H1 (cell line): ENCODE measurements around the gene TGFB2. TPM values are rescaled to one million over a fixed set of nuclear protein-coding genes. Genes with fewer than 3 reads are reported as not detected.

ENCODE experiments used
- CHD1 ChIP-seq: IDR thresholded peaks from 2 replicates; pipeline ENCODE4 v1.6.1; 2012; ENCODE audit warnings: low read depth, low read length, improper control_type of control experiment
- CTCF ChIP-seq, 3 experiments: IDR thresholded peaks; 1 replicate in 2 of 3; 2 replicates in 1 of 3; pipeline versions ENCODE4 v1.5.1 to v1.6.1; 2011; ENCODE audit warnings: low read length in 3 of 3, mild to moderate bottlenecking in 3 of 3, inconsistent platforms in 2 of 3, low read depth in 1 of 3, moderate library complexity in 1 of 3; ENCODE audit not compliant: insufficient read depth in 1 of 3; ENCODE audit errors: control extremely low read depth in 1 of 3
- GTF2F1 ChIP-seq: IDR thresholded peaks from 2 replicates; pipeline ENCODE4 v1.6.1; 2012; ENCODE audit warnings: low read depth, low read length, improper control_type of control experiment, borderline replicate concordance
- MAX ChIP-seq: IDR thresholded peaks from 2 replicates; pipeline ENCODE4 v1.6.1; 2012; ENCODE audit warnings: inconsistent platforms
- PHF8 ChIP-seq: fragments of 200-600 bp; sonication (generic); conservative IDR thresholded peaks from 2 replicates; pipeline ENCODE4 v1.7.1; 2012; ENCODE audit warnings: low read depth, mild to moderate bottlenecking, inconsistent platforms, low read length, moderate library complexity
- polyA plus RNA-seq, 7 experiments: library from polyadenylated mRNA; depleted of rRNA in 3 of 7; stranded (reverse) in 5 of 7; unstranded in 2 of 7; fragments of >200 nt in 5 of 7; fragments of 200-250 nt in 2 of 7; gene quantifications; 1 replicate in 5 of 7; 2 replicates in 1 of 7; 4 replicates in 1 of 7; pipeline versions ENCODE4 v1.2.1 to v1.2.3, GENCODE V29; 2011 to 2013; ENCODE audit warnings: missing spikeins in 2 of 7, mixed read lengths in 2 of 7
- total RNA-seq: library from RNA; stranded (reverse); fragmentation: NEBNext Ultra II Directional; extraction: Animal tissue kit (Norgen Biotek cat#: 25700); gene quantifications from 2 replicates; pipeline ENCODE4 v1.2.1, GENCODE V29; 2021
- TF ChIP-seq, protein P1 (sequence below): fragments of 300-600 bp; sonication (generic); IDR thresholded peaks from 2 replicates; pipeline ENCODE4 v1.7.1; 2012; ENCODE audit warnings: low read length, moderate library complexity, mild to moderate bottlenecking, inconsistent platforms; ENCODE audit not compliant: insufficient replicate concordance

The TGFB2 gene
- total and polyA plus RNA-seq, 2 of the 8 experiments (the other 6 are each of a cell fraction or from before 2014, with no cell fraction given) = 0.26 to 0.84 TPM

DNA sequence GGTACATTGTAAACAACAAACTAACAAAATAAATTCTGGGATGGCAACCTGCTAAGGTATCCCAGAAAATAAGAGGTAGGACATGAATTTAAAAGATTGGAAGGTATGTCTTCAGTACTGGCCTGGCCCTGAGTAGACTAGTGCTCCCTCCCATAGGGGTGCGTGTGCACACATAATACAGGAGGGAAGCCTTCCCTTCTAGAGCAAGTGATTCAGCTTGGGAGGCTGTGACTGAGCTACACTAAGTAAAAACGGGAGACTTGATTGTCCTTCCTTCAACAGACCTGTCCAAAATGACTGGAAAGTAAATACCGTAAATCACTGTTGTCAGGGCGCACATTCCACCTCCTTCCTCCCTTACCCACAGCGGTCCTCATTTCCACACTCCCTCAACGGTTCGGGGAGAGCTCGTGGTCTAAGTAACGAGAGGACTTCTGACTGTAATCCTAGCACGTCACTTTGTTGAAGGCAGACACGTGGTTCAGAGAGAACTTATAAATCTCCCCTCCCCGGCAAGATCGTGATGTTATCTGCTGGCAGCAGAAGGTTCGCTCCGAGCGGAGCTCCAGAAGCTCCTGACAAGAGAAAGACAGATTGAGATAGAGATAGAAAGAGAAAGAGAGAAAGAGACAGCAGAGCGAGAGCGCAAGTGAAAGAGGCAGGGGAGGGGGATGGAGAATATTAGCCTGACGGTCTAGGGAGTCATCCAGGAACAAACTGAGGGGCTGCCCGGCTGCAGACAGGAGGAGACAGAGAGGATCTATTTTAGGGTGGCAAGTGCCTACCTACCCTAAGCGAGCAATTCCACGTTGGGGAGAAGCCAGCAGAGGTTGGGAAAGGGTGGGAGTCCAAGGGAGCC lies at the start of gene TGFB2 (continued):
- TF ChIP-seq, protein P1, sequence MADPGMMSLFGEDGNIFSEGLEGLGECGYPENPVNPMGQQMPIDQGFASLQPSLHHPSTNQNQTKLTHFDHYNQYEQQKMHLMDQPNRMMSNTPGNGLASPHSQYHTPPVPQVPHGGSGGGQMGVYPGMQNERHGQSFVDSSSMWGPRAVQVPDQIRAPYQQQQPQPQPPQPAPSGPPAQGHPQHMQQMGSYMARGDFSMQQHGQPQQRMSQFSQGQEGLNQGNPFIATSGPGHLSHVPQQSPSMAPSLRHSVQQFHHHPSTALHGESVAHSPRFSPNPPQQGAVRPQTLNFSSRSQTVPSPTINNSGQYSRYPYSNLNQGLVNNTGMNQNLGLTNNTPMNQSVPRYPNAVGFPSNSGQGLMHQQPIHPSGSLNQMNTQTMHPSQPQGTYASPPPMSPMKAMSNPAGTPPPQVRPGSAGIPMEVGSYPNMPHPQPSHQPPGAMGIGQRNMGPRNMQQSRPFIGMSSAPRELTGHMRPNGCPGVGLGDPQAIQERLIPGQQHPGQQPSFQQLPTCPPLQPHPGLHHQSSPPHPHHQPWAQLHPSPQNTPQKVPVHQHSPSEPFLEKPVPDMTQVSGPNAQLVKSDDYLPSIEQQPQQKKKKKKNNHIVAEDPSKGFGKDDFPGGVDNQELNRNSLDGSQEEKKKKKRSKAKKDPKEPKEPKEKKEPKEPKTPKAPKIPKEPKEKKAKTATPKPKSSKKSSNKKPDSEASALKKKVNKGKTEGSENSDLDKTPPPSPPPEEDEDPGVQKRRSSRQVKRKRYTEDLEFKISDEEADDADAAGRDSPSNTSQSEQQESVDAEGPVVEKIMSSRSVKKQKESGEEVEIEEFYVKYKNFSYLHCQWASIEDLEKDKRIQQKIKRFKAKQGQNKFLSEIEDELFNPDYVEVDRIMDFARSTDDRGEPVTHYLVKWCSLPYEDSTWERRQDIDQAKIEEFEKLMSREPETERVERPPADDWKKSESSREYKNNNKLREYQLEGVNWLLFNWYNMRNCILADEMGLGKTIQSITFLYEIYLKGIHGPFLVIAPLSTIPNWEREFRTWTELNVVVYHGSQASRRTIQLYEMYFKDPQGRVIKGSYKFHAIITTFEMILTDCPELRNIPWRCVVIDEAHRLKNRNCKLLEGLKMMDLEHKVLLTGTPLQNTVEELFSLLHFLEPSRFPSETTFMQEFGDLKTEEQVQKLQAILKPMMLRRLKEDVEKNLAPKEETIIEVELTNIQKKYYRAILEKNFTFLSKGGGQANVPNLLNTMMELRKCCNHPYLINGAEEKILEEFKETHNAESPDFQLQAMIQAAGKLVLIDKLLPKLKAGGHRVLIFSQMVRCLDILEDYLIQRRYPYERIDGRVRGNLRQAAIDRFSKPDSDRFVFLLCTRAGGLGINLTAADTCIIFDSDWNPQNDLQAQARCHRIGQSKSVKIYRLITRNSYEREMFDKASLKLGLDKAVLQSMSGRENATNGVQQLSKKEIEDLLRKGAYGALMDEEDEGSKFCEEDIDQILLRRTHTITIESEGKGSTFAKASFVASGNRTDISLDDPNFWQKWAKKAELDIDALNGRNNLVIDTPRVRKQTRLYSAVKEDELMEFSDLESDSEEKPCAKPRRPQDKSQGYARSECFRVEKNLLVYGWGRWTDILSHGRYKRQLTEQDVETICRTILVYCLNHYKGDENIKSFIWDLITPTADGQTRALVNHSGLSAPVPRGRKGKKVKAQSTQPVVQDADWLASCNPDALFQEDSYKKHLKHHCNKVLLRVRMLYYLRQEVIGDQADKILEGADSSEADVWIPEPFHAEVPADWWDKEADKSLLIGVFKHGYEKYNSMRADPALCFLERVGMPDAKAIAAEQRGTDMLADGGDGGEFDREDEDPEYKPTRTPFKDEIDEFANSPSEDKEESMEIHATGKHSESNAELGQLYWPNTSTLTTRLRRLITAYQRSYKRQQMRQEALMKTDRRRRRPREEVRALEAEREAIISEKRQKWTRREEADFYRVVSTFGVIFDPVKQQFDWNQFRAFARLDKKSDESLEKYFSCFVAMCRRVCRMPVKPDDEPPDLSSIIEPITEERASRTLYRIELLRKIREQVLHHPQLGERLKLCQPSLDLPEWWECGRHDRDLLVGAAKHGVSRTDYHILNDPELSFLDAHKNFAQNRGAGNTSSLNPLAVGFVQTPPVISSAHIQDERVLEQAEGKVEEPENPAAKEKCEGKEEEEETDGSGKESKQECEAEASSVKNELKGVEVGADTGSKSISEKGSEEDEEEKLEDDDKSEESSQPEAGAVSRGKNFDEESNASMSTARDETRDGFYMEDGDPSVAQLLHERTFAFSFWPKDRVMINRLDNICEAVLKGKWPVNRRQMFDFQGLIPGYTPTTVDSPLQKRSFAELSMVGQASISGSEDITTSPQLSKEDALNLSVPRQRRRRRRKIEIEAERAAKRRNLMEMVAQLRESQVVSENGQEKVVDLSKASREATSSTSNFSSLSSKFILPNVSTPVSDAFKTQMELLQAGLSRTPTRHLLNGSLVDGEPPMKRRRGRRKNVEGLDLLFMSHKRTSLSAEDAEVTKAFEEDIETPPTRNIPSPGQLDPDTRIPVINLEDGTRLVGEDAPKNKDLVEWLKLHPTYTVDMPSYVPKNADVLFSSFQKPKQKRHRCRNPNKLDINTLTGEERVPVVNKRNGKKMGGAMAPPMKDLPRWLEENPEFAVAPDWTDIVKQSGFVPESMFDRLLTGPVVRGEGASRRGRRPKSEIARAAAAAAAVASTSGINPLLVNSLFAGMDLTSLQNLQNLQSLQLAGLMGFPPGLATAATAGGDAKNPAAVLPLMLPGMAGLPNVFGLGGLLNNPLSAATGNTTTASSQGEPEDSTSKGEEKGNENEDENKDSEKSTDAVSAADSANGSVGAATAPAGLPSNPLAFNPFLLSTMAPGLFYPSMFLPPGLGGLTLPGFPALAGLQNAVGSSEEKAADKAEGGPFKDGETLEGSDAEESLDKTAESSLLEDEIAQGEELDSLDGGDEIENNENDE = peak; percentile 52
- TF ChIP-seq PHF8 = 0 out of 2 replicates have a peak, but pooled peaks have one; percentile 1
- TF ChIP-seq GTF2F1 = no peak
- TF ChIP-seq MAX = peak; percentile 87
- TF ChIP-seq CTCF (IDR thresholded peaks at IDR 0.05; ENCODE audit: control extremely low read depth in 1 of 3, insufficient read depth in 1 of 3, low read depth in 1 of 3, low read length in 3 of 3) = peak in 1 of 3 experiments; percentile 33; a peak in 1 of 4 replicates
- no peak for TF ChIP-seq CHD1
